Measurements from ENCODE around the gene CCL2. TPM values are rescaled to one million over a fixed set of nuclear protein-coding genes. Genes with fewer than 3 reads are reported as not detected.

The CCL2 gene
- total RNA-seq, 2 donors from 2014 or later, result 39.1 to 155 TPM

DNA sequence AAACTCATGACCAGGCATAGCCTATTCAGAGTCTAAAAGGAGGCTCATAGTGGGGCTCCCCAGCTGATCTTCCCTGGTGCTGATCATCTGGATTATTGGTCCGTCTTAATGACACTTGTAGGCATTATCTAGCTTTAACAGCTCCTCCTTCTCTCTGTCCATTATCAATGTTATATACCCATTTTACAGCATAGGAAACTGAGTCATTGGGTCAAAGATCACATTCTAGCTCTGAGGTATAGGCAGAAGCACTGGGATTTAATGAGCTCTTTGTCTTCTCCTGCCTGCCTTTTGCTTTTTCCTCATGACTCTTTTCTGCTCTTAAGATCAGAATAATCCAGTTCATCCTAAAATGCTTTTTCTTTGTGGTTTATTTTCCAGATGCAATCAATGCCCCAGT, 756 bp downstream of the CCL2 start:
- no peak for DNase-seq (ENCODE audit: low spot score)
- intact Hi-C loops (cut with DNase I), result no loop called here

DNA sequence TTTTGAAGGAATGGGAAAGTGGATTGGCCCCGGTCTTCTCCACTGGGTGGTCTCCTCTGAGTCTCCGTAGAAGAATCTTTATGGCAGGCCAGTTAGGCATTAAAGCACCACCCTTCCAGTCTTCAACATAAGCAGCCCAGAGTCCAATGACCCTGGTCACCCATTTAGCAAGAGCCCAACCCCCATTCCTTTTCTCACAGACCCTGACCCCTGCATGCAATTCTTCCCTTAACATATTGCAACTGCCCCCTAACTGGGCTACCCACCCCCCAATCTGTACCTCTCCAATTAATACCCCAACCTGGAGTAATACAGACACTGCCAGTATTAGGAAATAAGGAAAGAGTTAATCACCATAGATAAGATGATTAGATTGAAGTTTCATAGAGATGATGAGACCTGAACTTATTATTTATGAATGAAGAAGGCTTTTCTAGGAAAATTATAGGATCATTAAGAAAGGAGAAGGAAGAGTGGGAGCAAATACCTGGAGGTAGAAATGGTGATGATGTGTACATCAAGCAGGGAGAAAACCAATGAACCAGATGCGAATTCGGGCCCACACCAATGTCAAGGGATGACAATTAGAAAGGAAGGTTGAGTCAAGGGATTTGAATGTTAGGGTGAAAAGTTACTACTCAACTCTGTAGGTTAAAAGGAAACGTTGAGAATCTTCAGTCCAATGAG, 2.4 kb downstream of the CCL2 start:
- no peak for DNase-seq (ENCODE audit: low spot score)
- intact Hi-C loops (cut with DNase I), result no loop called here

DNA sequence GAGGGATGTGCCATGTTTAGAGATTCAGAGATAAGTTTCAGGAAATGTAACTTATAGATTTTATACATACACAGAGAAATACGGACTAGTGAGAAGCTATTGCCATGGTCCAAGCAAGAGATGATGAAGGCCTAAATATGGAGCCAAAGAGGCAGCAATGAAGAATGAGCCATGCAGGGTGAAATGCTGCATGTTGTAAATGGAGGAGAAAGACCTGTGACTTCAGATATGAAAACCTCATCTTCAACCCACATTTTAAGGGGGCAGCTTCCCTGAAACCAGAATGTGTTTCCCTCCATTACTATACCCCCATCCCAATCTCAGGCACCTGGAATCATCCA, 2.9 kb downstream of the CCL2 start:
- intact Hi-C loops (cut with DNase I), result no loop called here
- no peak for DNase-seq (ENCODE audit: low spot score)

DNA sequence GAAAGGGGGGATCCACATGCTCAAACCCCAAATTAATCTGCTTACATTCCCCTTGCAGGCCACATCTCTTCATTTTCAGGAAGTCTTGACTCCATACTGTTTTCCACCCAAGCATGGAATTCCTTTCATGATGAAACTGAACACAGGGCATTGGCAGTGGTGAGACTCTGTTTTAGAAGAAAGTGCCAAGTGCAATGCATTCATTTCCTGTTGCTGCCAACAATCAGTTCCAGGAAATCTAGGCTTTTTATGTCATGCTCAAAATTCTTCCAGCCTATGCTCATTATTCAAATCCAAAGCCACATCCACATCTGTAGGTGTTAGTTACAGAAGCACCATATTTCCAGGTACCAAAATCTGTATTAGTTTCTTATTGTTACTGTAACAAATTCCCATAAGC, 4.1 kb downstream of the CCL2 start:
- intact Hi-C loops (cut with DNase I), result no loop called here

DNA sequence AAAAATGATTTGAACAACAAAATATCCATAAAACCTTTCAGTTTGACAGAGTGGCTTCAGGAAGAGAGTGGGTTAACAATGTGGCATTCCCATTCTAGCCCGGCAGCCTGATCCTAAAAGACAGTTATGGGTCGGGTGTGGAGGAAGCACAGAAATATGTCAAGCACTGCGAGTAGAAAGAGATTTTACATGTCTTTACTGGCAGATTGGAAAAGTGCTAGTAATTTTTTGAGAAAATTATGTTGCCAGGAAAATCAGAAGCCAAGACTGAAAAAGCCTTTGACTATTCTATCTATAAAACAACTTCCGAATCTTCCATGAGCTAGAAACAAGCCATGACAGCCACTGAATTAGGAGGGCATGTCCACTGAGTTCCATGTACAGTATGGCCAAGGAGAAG, 5.8 kb downstream of the CCL2 start:
- intact Hi-C loops (cut with DNase I), result no loop called here
- no peak for DNase-seq (ENCODE audit: low spot score)

More for the DNA sequence above, 4.1 kb downstream of the CCL2 start:
- no peak for DNase-seq (ENCODE audit: low spot score)

DNA sequence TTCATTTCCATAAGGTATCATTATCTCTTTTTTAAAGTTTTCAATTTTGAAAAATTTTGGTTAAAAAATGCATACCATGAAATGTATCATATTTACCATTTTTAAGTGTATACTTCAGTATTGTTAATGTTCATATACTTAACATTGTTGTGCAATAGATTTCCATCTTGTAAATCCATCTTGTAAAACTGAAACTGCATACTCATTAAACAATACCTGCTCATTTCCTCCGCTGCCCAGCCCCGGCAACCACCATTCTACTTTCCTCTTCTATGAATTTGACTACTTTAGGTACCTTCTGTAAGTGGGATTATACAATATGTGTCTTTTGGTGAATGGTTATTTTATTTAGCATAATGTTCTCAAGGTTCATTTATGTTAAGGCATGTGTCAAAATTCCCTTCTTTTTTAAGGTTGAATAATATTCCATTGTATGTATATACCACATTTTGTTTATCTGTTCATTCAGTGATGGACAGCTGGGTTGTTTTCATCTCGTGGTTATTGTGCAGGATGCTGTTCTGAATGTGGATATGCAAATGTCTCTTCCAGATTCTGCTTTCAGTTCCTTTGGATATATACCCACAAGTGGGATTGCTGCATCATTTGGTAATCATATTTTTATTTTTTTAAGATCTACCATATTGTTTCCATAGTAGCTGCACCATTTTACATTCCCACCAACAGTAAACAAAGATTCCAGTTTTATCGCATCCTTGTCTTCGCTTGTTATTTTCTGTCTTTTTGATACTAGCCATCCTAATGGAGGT, 6.7 kb downstream of the CCL2 start:
- intact Hi-C loops (cut with DNase I), result no loop called here
- DNase-seq (ENCODE audit: low spot score), result no peak

DNA sequence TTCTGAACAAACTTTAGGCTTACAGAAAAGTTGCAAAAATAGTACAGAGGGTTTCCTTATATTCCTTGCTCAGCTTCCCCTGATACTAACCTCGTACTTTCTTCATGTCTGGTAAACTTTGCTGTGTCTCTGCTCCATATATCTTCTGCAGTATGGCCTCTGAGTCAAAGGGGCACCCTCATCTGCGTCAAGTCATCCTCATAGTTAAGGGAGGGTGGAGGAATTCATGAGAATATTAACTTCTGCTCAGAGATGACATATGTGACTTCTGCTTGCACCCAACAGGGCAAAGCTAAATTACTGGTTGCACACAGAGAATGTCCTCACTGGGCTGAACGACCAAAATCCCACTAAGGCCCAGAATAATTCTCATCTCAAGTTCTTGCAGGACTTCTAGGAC, 10.6 kb downstream of the CCL2 start:
- intact Hi-C loops (cut with DNase I), result no loop called here
- no peak for DNase-seq (ENCODE audit: low spot score)

DNA sequence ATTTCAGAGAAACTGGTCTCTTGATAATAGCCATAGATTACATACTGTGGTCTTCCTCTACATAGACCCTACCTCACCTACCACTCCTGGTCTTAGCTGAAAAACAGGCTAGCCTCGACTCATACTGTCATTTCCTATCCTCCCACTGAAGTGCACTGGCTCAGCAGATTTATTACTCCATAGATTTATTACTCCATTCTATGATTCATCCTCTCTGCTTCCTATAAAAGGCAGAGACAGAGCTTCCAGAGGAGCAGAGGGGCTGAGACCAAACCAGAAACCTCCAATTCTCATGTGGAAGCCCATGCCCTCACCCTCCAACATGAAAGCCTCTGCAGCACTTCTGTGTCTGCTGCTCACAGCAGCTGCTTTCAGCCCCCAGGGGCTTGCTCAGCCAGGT, 14.9 kb downstream of the CCL2 start, which contains the start of gene CCL7:
TSS of gene CCL7 (plus strand) at position 253 of the 400 bp plus-strand sequence. CDS start at position 323, 70 bp downstream.
- intact Hi-C loops (cut with DNase I), result no loop called here
- DNase-seq (ENCODE audit: low spot score), result no peak

DNA sequence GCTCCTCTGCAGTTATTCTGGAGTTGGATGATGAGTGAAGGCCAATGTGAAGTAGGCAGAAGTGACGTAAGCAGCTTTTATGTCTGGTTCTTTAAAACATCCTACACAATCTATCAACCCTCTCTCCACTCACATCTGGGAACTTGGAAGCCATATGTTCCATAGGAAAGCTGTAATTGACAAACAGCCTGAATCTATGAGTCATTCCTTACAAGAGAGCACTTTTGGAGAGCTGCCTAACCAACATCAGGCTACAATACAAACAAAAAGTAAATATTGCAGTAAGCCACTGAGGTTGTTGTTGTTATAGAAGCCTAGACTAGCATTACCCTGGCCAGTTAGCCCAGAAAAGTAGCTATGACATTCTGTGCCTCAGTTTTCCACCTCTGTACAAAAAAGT, 20.8 kb downstream of the CCL2 start:
- intact Hi-C loops (cut with DNase I), result no loop called here
- no peak for DNase-seq (ENCODE audit: low spot score)

DNA sequence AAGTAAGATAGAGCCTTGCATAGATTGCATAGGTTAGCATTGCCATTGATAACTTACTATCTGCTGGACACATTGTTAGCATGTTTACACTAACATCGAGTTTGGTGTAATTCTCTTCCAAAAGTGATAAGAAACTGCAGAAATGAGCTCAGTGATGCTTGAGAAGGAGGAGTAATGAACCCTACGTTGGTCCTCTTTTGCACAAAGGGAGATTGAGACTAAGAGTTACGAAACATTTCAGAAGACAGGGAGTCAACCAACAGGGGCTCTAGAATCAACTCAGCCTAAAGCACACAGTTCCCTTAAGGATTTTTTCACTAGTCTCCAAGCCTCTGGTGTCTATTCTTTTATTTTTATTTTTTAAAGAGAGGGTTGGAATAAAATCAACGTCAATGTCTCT, 21.7 kb downstream of the CCL2 start:
- intact Hi-C loops (cut with DNase I), result no loop called here
- DNase-seq (ENCODE audit: low spot score), result no peak

DNA sequence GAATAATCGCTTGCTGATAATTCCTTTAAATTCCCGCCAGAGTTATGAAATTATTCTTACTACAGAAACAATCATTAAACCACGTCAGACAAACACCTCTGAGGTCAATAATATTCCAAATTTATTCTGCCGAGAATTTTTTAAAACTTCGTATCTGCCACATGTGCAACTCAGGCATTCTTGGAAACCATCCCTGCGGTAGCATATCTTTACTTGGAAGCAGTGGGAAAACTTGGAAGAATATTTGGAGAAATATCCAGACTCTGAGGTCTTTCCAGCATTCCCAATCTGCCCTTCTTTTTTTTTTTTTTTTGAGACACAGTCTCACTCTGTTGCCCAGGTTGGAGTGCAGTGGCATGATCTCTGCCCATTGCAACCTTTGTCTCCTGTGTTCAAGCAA, 28.5 kb downstream of the CCL2 start:
- intact Hi-C loops (cut with DNase I), result no loop called here
- no peak for DNase-seq (ENCODE audit: low spot score)

DNA sequence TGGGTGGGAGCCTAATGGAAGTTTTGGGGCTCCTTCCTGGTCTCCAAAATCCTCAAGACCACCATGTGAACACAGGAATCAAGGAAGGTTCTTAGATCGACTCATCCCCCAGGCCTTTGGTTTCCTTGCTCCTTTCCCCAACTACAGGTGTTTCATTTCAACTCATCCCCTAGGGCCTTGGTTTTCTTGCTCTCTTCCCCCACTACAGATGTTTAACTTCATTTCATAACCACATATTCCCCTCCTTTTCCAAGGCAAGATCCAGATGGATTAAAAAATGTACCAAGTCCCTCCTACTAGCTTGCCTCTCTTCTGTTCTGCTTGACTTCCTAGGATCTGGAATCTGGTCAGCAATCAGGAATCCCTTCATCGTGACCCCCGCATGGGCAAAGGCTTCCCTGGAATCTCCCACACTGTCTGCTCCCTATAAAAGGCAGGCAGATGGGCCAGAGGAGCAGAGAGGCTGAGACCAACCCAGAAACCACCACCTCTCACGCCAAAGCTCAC, 30.3 kb downstream of the CCL2 start, which contains the start of gene CCL11:
TSS of gene CCL11 (plus strand) at position 457 of the 507 bp plus-strand sequence. CDS start 67 bp downstream, outside the sequence.
- no peak for DNase-seq (ENCODE audit: low spot score)
- intact Hi-C loops (cut with DNase I), result no loop called here

DNA sequence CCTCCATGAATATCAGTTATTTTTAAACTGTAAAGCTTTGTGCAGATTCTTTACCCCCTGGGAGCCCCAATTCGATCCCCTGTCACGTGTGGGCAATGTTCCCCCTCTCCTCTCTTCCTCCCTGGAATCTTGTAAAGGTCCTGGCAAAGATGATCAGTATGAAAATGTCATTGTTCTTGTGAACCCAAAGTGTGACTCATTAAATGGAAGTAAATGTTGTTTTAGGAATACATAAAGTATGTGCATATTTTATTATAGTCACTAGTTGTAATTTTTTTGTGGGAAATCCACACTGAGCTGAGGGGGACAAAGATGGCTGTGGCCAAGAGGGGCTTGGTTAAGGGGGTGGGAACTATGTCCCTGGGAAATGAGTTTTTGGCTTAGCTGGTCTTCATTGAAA, 32.8 kb downstream of the CCL2 start:
- intact Hi-C loops (cut with DNase I), result no loop called here

DNA sequence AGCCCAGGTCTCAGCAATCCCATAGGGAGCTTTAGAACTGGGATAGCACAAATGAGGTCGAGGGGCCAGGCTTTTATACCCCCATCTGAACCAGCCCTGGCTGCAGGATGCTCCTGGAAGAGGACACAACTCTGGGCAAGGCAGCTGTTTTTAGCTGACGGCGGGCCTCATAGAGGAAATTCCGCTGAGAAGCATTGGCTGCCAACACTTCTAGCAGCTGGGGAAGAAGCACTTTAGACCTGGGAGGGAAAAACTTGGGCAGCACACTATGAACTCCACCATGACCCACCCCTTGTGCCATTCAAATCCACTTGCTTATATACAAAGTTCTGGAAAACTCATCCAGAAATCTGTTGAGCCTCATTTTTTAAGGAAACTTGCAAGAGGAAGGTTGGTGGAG, 35.5 kb downstream of the CCL2 start:
- intact Hi-C loops (cut with DNase I), result no loop called here
- no peak for DNase-seq (ENCODE audit: low spot score)

More for the DNA sequence above, 32.8 kb downstream of the CCL2 start:
- no peak for DNase-seq (ENCODE audit: low spot score)

DNA sequence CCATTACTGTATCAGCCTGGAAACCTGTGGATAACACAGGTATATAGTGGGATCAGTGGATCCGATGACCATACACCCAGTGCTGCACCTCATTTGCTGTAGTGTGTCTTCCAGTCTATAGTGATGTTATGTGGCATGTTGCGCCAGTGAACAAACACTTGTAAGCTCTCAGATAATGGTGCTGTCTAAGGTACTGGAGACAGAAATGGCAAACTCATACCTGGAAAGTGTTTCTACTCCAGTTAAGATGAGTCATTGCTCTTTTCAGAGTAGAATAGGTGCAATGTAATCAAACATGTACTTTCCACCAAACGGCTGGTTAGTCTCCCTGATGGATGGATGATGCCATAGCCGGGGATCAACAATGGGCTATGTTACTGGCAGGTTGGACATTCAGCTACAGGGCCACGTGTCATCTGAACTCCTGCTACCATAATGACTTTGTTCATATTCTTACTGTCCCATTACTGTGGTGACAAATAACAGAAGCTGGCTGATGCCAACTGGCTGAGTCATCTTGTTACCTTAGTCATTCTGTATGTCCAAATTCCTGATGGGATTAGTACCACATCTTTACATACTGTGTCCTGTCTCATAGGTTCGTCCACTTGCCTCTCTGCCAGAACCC, 36.8 kb downstream of the CCL2 start:
- intact Hi-C loops (cut with DNase I), result no loop called here
- no peak for DNase-seq (ENCODE audit: low spot score)

DNA sequence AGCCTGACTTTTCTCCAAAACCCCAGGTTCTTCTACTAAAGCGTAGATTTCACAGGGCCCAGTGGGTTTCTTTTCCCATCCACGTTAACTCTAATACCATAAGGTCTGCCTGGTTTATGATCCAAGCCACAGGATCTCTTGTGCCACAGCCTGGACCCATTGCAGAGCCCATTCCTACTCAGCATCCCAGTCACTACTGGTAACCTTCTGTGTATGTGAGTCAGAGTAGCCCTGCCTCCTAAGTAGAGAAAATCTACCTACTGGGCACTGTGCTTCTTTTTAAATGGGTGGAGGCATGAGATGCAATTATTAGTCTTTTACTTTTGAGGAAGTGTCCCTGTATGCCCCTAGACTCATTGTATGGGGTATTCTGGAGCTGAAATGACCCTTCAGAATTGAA, 43.9 kb downstream of the CCL2 start:
- intact Hi-C loops (cut with DNase I), result no loop called here
- no peak for DNase-seq (ENCODE audit: low spot score)

DNA sequence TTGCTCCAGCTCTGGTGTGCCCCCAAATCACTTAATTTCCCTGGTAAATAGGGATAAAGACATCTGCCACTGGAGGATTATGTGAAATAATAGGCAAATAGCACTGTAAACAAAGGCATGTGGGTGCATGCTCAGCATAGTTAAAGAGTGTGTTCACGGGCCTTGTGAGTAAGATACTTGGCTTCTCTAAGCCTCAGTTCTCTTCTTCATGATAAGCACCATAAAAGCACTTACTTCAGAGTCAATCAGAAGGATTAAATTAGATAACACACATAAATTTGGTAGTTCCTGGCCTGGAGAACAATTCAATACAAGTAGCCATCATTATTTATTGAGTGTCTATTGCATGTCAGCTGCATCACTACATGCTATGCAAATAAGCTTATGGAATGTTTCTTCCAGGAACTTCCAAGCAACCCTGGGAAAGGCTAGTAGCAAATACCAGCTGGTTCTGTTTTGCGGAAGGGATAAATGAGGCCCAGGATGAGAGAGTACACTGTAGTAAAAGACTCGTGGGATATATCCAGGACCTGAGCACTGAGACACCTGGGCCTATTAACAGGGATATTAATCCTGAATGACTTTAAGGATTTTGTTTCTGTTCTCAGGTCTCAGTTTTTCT, 45.0 kb downstream of the CCL2 start:
- no peak for DNase-seq (ENCODE audit: low spot score)
- intact Hi-C loops (cut with DNase I), result no loop called here

DNA sequence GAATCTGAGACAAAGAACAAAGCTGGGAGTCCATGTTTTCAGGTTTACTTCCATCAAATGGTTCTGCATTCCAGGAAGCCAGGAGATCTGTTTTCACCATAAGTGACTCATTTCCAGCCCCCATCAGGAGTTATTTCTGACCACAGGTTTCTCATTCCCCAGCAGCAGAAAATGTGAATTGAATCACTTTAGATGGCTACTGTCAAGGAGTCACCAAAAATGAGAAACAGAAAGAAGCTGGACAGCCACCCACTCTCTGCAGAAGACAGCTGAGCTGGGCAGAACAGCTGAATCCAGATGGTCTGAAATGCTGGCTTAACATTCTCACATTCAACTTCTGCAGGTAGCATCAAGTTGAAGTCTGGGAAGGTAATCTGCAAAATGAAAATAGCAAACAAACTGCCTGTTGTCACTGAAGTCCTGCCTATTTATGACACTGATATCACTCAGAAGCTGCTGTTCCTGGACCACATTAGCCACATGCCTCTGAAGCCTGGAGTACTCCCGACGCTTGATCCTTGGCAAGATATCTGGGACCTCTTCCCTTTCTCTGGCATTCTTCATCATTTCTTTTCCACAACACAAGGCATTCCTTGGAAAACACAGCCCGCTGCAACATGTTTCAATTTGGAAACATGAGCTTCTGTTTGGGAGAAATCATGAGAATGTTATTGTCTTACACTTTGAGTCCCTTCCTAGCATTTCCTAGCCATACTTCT, 45.7 kb downstream of the CCL2 start:
- intact Hi-C loops (cut with DNase I), result no loop called here
- DNase-seq (ENCODE audit: low spot score), result no peak

DNA sequence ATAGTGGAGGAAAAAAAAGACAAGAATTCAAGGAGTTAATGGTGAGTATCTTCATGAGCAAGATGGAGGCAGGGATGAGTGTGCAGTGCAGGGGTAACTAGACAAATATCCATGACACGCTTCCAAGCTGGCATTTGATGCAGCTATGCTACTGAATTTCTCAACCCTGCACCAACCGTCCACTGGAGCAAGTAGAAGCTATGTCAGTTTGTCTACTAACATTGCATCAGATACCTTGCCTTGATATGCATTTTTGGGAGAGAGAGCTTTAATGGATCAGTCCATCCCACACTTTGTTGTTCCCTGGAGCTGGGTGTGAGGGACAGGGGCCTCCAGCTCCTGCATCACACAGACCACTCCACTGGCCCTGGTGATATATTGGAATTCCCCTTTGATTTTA, 46.9 kb downstream of the CCL2 start:
- DNase-seq (ENCODE audit: low spot score), result no peak
- intact Hi-C loops (cut with DNase I), result no loop called here

Measured in posterior vena cava (tissue), 2 donors.